HG03521 (cell line): Measurements from ENCODE around the gene PRRT1B.
A peak's percentile ranks its signal among the peaks of the same experiment; 100 is the strongest.

Experiments used
- ATAC-seq: cut with Tn5 transposase; IDR thresholded peaks from one replicate; pipeline ENCODE4 v1.9.1; 2021; ENCODE audit warnings: mild to moderate bottlenecking, moderate library complexity; ENCODE audit not compliant: unreplicated experiment

Gene PRRT1B

GRCh38 chr9:131522257-131523085 lies 22.9 kb upstream of the PRRT1B start:
- no peak for ATAC-seq

DNA sequence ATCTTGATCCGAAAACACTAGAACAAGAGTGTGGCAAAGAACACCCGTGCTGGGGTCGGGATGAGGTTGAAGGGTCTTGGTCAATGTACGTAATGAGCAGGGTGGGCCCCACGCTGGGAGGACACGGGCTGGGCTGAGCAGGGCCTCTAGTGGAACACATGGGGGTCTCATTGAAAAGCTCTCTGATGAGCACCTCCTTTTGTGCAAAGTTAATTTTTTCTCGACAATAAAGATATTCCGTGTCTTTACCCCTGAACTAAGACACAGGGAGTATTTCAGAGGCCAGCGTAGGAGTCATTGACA lies 22.3 kb upstream of the PRRT1B start:
- ATAC-seq, result no peak

DNA sequence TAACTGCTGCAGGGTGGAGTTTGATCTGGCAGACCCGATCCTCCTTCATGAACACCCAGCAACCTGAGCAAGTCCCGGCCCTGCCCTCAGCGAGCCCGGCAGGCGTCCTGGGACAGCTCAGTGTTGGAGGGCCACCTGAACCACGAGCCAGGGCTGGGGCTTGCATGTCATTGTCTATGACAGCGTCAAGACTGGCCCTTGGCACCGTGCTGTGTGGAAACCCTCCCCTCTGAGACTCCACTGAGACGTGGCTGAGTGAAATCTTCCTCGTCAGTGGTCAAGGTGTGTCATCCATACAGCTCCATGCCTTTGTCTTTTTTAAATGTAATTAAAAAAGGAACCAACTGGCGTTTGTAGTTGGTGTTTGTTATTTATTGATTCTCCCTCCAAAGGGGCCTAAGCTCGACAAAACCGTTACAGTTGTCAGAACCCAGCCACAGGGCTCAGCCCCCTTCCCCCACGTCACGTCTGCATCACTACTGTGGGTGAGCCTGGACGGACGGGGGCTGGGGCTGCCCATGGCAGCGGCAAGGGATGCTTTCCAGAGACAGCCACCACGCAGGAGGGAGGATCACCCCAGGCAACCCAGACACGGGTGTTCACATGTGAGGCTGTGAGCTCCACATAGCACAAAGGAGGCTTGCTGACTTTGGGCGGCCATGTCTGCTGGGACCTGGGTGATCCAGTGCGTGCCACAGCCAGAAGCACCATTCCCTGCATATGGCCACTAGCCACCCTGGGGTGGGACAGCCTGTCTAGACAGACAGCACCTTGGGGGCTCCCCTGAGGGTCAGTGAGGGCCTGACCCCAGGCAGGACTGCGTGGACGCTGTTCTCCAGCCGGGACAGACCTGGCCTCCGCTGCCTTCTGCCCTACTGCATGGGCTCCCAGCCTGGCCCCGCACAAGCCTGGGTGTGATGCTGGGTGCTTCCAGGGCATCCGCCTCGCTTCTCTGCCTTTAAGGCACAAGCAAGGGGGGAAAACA lies 21.6 kb upstream of the PRRT1B start:
- no peak for ATAC-seq

GRCh38 chr9:131524665-131525315 lies 20.5 kb upstream of the PRRT1B start:
- ATAC-seq, result no peak

- ATAC-seq, result no peak
Observed at GRCh38 chr9:131525643-131526565, 19.4 kb upstream of the PRRT1B start.

DNA sequence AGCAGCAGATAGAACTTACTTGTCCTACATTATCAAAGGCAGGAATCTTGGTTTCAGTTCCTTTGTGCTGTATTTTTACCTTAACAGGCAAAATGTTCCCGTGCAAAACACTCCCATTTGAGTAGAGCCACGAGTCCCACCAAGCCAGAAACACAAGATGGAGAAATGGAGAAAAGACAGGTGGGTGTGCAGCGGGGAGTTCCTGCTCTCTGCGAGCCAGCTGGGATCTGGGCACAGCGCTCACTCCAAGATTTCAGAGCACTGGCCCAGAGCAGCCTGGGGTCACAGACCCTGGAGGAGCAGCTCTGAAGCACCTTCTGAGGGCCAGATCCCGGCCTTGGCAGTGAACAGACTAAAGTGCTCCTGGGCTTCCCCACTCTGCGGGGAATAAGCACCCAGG lies 17.1 kb upstream of the PRRT1B start:
- ATAC-seq, result no peak

GRCh38 chr9:131528886-131529505 lies 16.3 kb upstream of the PRRT1B start:
- ATAC-seq, result no peak

DNA sequence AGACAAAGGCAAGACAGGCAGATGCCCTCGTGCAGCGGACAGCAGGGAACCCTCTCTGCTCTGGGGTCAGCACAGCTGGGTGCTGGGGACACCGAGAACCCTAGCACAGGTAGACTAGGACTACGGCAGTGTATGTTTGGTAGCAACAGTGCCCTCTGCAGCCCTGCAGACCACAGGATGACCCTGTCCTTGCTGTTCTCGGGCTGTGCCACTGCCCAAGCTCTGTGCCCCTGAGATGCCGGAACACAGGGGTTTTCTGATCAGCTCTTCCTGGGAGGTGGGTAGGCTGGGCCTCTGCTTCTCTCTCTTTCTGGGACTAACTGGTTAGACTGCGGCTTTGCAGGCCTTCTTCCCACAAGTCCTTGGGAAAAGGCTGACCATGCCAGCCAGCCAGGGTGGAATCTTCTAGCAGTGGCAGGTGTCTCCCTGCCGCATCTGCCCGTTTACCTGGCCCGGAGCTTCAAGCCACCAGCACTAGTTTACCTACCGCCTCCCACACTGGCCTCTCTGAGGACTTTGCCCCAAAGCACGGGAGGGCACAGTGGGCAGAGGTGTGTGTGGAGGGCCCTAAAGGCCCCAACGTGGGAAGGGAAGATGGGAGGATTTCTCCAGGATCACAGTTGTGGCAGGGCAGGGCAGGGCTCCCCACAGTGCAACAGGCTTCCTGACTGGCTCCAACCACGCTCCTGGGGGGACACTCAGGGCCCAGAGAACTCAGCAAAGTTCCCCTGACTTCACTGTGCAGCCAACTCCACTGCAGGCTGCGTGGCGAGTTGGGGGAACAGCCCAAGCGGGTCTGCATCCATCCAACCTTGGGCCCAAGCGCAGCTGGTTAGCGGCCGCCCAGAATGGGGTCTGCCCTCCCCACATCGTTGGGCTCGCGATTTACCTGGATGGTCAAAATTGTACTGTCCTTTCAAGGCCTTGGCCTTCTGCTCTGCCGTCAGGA lies 15.5 kb upstream of the PRRT1B start:
- ATAC-seq, result no peak

DNA sequence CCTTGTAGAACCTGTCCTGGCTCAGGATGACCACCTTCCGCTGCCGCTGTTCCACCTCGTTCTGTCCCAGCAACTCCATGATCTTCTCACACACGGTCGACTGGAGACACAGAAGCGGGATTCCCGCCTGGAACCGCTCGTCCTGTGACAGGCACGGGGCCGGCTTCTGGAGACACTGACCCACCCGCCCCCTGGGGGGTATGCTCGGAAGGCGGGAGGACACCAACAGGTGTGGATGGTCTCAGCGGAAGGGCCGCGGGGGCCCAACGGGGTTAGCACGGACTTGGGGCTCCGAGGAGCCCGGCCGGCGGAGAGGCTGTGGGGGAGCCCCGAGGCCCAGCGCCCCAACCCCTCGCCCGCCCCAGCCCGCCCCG lies 14.8 kb upstream of the PRRT1B start:
- ATAC-seq, result peak; percentile 30

DNA sequence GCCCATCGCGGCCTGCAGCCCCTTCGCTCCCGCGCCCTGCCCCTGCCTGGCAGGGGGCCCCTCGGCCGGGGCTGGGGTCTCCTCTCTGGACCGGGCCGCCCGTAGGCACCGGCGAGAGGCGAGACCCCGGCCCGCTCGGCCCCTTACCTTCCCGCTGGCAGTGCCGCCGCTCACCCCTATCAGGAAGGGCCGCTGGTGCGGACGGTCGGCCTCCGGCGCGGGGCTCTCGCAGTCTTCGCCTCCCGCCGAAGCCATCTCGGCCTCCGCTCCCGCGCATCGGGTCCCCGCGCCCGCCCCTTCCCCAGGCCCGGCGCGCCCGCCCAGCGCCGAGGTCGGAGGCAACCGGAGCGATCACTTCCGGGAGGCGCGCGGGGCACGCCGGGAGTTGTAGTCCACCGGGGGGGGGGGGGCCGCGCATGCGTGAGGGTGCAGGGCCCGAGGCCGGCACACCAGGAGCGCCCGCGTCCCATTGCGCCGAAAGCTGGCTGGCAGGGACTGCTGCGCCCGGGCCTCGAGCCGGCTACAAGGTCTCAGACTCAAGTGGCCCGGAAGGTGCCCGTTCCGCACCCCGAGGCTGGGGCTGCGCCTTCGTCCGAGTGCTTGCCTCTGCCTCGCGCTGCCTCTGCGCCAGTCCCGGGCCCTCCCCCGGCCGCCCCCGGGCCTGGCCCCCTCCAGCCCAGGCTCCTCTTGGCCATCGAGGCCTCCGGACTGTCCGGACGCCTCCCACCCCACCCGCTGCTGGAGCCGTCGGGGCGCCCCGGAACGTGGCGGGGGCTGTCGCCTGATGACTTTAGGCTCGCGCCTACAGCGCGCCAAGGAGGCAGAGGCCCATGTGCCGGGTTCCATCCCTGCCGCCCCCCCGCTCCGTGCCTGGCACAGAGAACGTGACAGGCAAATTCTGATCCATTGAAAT lies 14.1 kb upstream of the PRRT1B start, which contains the start of gene UCK1:
Gene UCK1, minus strand, starts transcription at position 344 of the 913 bp plus-strand sequence. Its CDS starts 89 bp downstream, at position 255.
- ATAC-seq, result peak; percentile 88

- ATAC-seq, result no peak
Observed at GRCh38 chr9:131534721-131535237, 10.5 kb upstream of the PRRT1B start.

DNA sequence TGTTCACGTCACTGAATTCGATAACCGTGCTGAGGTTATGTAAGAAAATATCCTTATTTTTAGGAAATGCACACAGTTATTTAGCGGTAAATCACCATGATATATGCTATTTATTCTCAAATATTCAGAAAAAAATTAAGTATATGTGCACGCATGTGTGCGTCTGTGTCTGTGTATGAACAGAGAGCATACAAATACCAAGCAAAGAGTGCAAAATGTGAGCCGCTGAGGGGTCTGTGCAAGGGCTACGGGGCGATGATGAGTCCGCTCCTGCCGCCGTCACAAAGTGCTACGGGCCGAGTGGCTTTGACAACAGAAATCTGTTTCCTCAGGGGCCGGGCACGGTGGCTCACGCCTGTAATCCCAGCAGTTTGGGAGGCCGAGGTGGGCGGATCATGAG lies 7.4 kb upstream of the PRRT1B start:
- no peak for ATAC-seq

GRCh38 chr9:131539223-131539923 lies 6.0 kb upstream of the PRRT1B start:
- ATAC-seq, result no peak

DNA sequence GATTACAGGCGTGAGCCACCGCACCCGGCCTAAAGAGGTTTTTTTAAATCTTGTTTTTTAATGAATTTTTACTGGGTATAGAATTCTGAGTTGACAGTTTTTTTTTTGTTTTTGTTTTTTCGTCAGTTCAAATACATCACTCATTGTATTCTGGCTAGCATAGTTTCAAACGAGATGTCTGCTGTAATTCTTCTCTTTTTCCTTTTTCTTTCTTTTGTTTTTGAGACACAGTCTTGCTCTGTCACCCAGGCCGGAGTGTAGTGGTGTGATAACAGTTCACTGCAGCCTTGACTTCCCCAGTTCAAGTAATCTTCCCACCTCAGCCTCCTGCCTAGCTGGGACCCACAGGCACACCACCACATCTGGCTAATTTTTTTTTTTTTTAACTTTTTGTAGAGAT lies 2.2 kb upstream of the PRRT1B start:
- no peak for ATAC-seq

DNA sequence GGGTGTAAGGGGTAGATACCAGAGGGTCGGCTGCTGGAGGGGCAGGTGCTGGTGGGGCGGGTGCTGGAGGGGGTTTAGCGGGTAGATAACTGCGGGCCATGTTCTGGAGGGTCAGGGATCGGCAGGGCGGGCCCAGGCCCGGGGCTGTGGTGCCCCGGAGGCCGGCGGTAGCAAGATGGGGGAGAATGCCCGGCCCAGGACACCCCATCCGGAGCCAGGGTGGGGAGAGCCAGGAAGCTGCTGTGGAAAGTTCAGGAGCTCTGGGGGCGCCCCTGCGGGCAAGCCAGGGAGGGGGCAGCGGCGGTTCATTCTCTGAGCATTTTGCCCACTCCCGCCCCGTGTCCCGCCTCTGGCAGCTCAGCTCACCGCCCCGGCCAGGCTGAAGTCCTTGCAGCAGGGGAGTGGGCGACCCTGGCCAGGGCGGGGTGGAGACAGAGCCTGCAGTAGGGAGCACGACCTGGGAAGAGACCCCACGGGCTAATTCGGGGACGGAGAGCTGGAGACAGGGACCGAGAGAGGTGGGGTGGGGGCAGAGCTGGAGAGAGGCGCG lies 538 bp downstream of the PRRT1B start:
- no peak for ATAC-seq

- no peak for ATAC-seq
Observed at GRCh38 chr9:131546336-131547084, 1.2 kb downstream of the PRRT1B start.
